Body of pancreas (tissue), 4 donors: ENCODE results near the gene IFNLR1. TPM values are rescaled to one million over a fixed set of nuclear protein-coding genes. Genes with fewer than 3 reads are reported as not detected.

Source experiments
- ATAC-seq: fragments of 150-250 bp; one replicate; pipeline ENCODE4 v1.9.1; 2016
- DNase-seq, 4 donors: peaks; one replicate each; pipeline ENCODE4 v3.0.0-alpha.2; 2019
- H3K27ac ChIP-seq, 4 donors: fragments of 200-600 bp; sonication (generic); 1 replicate in 3 of 4; 2 replicates in 1 of 4; pipeline versions ENCODE4 v1.5.1 to v1.6.1; 2016 to 2019; ENCODE audit warnings: mild to moderate bottlenecking in 1 of 4, mixed read lengths in 1 of 4, moderate library complexity in 1 of 4
- H3K27me3 ChIP-seq, 2 donors: fragments of 200-600 bp; sonication (generic); one replicate each; pipeline ENCODE4 v1.6.0; 2016; ENCODE audit warnings: mild to moderate bottlenecking in 1 of 2
- H3K36me3 ChIP-seq, 2 donors: fragments of 200-600 bp; sonication (generic); replicated peaks in 1 of 2; 2 replicates each; pipeline ENCODE4 v1.5.1; 2016; ENCODE audit warnings: low read depth in 2 of 2; ENCODE audit not compliant: insufficient read depth in 1 of 2
- H3K4me1 ChIP-seq: fragments of 200-600 bp; sonication (generic); one replicate; pipeline ENCODE4 v1.6.0; 2016
- H3K4me3 ChIP-seq, 2 donors: fragments of 200-600 bp; sonication (generic); 1 replicate in 1 of 2; 2 replicates in 1 of 2; pipeline ENCODE4 v1.5.1; 2016 to 2019
- H3K9me3 ChIP-seq, 3 donors: fragments of 200-600 bp; sonication (generic); 1 replicate in 2 of 3; 2 replicates in 1 of 3; pipeline ENCODE4 v1.5.1; 2016
- POLR2A ChIP-seq, 3 donors: fragments of 450-650 bp; IDR thresholded peaks; one replicate each; pipeline ENCODE4 v1.6.1; 2016; ENCODE audit warnings: antibody characterized with exemption in 3 of 3, mild to moderate bottlenecking in 2 of 3
- WGBS, 2 donors: methylation state at CpG; one replicate each; pipeline ENCODE4 v1.1.5; 2017; 5-methylcytosine and 5-hydroxymethylcytosine counted together
- intact Hi-C: fragments of 100-400 bp; cut with DNase I; formaldehyde crosslinking; loops from one replicate; pipeline ENCODE4 v1.15.1; 2023
- total RNA-seq, 2 donors: library from RNA; depleted of rRNA; stranded (reverse); fragments of >200 nt; gene quantifications; one replicate each; pipeline ENCODE4 v1.1.0, GENCODE V29; 2016
- TF ChIP-seq, protein P1 (sequence below), 7 experiments: fragments of 450-650 bp in 4 of 7; fragments of 200-600 bp in 3 of 7; sonication (generic) in 3 of 7; IDR thresholded peaks; one replicate each; pipeline ENCODE4 v1.5.1; 2016 to 2019; ENCODE audit warnings: antibody characterized with exemption in 7 of 7

Gene IFNLR1
- total RNA-seq, 2 donors from 2014 or later, result 4.6 to 5.4 TPM

DNA sequence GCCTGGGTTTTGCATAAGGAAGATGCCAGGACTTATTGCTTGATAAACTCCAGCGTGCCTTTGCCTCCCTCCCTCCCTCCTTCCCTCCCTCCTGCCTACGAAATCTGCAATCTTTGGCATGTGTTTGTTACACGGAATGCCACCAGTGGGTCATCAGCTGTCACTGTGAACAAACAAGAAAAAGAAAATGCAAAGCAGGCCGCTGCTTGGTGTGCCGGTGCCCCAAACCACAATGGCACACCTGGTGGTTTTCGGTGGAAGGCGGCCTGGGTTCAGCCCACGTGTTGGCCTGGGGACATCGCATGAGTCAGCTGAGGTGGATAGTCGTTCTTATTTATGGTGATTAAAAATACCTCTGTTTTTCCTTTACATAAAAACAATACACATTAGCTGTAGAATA, 16.3 kb upstream of the IFNLR1 start:
- no peaks in the 10 kb centered on the region for H3K27me3 ChIP-seq
- 73 to 75% methylated on average over 8 to 10 of the region's 10 CpGs for WGBS, 2 donors
- H3K27ac ChIP-seq, result no peak overlapping the region
- peaks cover 4% of the 10 kb centered on the region for H3K4me1 ChIP-seq
- TF ChIP-seq, protein P1, sequence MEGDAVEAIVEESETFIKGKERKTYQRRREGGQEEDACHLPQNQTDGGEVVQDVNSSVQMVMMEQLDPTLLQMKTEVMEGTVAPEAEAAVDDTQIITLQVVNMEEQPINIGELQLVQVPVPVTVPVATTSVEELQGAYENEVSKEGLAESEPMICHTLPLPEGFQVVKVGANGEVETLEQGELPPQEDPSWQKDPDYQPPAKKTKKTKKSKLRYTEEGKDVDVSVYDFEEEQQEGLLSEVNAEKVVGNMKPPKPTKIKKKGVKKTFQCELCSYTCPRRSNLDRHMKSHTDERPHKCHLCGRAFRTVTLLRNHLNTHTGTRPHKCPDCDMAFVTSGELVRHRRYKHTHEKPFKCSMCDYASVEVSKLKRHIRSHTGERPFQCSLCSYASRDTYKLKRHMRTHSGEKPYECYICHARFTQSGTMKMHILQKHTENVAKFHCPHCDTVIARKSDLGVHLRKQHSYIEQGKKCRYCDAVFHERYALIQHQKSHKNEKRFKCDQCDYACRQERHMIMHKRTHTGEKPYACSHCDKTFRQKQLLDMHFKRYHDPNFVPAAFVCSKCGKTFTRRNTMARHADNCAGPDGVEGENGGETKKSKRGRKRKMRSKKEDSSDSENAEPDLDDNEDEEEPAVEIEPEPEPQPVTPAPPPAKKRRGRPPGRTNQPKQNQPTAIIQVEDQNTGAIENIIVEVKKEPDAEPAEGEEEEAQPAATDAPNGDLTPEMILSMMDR (IDR thresholded peaks at IDR 0.05), result no peak
- no peak for TF ChIP-seq POLR2A (IDR thresholded peaks at IDR 0.05)
- no peaks in the 10 kb centered on the region for H3K36me3 ChIP-seq
- DNase-seq (no peak), ATAC-seq (no peak)
- intact Hi-C loops, result loop anchor here (5.0 kb wide), 1 partner anchor 184 kb away; no protein-coding TSS in a partner anchor
- H3K4me3 ChIP-seq, result no peak overlapping the region
- no peaks in the 10 kb centered on the region for H3K9me3 ChIP-seq

DNA sequence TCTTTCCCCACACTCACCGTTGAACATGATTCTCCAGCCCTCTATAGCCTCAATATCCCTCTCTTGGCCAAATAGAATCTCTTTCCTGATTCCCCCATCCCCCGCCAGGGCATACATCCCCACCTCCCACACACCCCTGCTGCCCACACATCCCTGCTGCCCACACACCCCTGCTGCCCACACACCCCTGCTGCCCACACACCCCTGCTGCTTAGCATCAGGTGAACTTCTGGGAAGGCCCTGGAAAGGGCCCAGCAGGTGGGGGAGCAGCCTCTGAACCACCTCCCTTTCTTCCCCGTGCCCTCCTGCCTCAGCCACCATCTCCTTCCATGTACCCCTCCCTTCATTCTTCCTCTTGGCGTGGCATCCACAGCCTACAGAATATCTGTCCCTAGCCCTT, 15.9 kb upstream of the IFNLR1 start:
- intact Hi-C loops, result loop anchor here (5.0 kb wide), 1 partner anchor 184 kb away; no protein-coding TSS in a partner anchor
- no peaks in the 10 kb centered on the region for H3K36me3 ChIP-seq
- TF ChIP-seq POLR2A (IDR thresholded peaks at IDR 0.05), result no peak
- TF ChIP-seq, protein P1 (IDR thresholded peaks at IDR 0.05), result no peak
- peaks cover 4% of the 10 kb centered on the region for H3K4me1 ChIP-seq
- no peak for DNase-seq
- no peaks in the 10 kb centered on the region for H3K9me3 ChIP-seq
- ATAC-seq, result no peak
- H3K27me3 ChIP-seq, result no peaks in the 10 kb centered on the region
- WGBS, 2 donors, result 73 to 80% methylated on average over 4 of the region's 4 CpGs
- no peak overlapping the region for H3K4me3 ChIP-seq
- H3K27ac ChIP-seq, result no peak overlapping the region

DNA sequence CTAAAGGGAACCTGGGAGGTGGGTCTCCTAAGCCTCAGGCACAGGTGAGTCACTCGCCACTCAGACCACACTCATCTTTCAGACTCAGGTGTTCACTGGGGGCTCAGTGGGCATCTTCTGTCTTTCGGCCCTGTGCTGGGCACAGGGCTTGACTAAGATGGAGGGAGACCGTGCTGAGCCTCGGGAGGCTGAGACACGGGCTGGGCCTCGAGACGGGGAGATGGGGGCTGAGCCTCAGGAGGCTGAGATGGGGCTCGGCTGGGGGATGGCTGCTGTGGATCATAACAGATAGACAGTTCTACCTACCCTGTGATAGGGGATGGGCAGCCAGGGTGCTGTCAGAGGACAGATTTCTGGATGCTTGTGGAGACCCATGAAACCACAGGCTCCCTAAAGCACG, 15.5 kb upstream of the IFNLR1 start:
- H3K36me3 ChIP-seq, result no peaks in the 10 kb centered on the region
- intact Hi-C loops, result loop anchor here (5.0 kb wide), 1 partner anchor 185 kb away; no protein-coding TSS in a partner anchor
- DNase-seq (no peak), ATAC-seq (no peak)
- H3K27ac ChIP-seq, result peak overlapping the region in 1 of 4 donors; percentile 36
- H3K9me3 ChIP-seq, result no peaks in the 10 kb centered on the region
- 90 to 93% methylated on average over 3 to 9 of the region's 9 CpGs for WGBS, 2 donors
- H3K27me3 ChIP-seq, result no peaks in the 10 kb centered on the region
- H3K4me1 ChIP-seq, result peaks cover 4% of the 10 kb centered on the region
- TF ChIP-seq, protein P1 (IDR thresholded peaks at IDR 0.05), result no peak
- no peak for TF ChIP-seq POLR2A (IDR thresholded peaks at IDR 0.05)
- no peak overlapping the region for H3K4me3 ChIP-seq

DNA sequence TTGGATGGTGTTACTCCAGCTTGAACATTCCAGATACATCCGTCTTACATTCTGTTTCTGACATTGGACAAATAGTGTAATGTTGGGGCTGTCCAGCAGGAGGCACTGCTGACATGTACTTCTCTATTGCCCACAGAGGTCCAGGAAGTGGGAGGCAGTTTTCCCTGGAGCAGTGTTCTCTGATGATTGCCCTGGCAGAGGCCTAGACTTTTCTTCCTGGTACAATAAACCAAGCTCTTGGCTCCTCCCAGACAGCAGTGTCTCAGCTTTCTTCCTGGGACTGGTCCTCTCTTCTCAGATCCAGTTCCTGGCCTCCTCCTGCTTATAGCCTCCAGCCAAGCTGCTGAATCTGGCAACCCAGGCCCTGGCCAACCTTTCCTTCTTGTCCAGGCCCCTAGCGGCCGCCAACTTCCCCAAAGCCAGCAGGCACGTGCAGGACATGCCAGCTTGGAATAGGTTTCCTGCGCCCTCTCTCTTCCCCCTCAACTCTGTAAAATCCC, 14.9 kb upstream of the IFNLR1 start:
- intact Hi-C loops, result loop anchor here (5.0 kb wide), 1 partner anchor 185 kb away; no protein-coding TSS in a partner anchor

More for the DNA sequence above, 14.9 kb upstream of the IFNLR1 start:
- DNase-seq (peak; percentile 85 to 92 (median 90)), ATAC-seq (peak; percentile 89)
- Histone ChIP-seq H3K27me3 (no peaks in the 10 kb centered on the region), H3K9me3 (no peaks in the 10 kb centered on the region), H3K4me3 (no peak overlapping the region), H3K27ac (peak overlapping the region in 2 of 4 donors; percentile 36 to 56), H3K36me3 (no peaks in the 10 kb centered on the region), H3K4me1 (peaks cover 4% of the 10 kb centered on the region)
- 32 to 60% methylated on average over 5 of the region's 5 CpGs for WGBS, 2 donors
- no peak for TF ChIP-seq POLR2A (IDR thresholded peaks at IDR 0.05)
- TF ChIP-seq, protein P1 (IDR thresholded peaks at IDR 0.05), result peak; percentile 54 to 89 (median 78)
